T-helper 9 cell (primary cell): ENCODE measurements around the gene RALGDS.
"Not testable (repeated sequence)": the region's sequence is repeated elsewhere in the genome, so short reads cannot be mapped to it uniquely, and the experiment has no call there.

ENCODE experiments used
- DNase-seq: peaks from one replicate; pipeline ENCODE4 v3.0.0-alpha.2; 2020

The RALGDS gene

GRCh38 chr9:133104718-133105460 is 16.2 kb downstream of the RALGDS start:
- no peak for DNase-seq

DNA sequence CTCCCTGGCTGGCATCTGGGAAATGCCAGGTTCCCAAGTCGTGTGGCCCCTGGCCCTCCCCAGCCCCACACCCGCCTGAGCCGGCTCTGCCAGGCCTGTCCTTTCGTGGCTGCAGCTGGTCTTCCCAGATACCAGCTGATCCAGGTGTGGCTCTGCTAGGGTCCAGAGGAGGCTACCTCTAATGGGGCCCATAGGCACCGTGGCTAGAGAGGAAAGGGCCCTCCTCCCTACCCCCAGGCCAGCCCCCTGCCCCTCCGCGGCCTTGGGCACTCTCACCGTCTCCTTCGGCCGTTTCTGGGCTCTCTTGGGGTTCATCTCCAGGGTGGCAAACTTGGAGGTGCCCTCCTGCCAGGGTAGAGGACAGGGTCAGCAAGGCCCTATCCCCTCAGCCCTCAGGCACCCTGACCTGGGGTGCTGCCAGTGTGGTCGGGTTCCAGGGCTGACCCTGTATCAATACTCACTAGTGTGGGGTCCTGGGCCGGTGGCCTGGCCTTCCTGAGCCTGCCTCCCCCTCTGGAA is 17.0 kb downstream of the RALGDS start:
- DNase-seq, result no peak

DNA sequence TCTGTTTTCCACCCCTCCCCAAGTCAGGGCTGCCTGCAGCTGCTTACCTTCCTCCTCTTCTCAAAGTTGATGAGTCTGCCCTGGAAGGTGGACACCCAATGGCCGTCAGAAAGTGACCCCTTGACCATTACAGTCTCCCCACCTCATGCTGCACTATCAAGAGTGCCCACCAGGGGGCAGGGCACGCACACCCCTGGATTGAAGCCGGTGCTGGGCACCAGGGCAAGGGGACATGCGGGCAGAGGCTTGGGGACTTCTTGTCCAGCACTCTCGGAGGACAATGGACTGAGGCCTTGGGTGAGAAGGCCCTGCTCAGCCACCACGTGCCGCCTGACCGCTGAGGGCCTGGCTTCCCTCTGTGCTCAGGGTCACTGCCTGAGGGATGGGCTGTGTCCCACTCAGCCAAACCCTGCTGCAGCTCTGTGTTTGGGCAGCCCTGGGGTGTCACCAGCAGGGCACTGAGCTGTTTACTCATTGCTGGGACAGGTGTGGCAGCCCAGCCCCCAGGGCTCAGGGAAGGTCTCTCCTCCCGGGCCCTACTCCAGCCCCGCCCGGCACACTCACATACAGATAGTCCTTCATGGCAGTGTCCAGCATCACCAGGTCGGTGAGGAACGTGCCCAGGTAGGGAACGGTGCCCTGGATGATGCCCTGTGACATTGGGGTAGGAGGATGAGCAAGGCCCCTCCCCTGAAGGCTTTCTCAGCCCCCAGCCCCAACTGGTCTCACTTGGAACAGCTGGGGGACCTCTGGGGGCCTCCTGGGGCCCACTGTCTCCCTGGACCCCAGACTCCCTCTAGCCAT is 17.7 kb downstream of the RALGDS start:
- peak; percentile 55 for DNase-seq

GRCh38 chr9:133102190-133103021 is 18.6 kb downstream of the RALGDS start:
- no peak for DNase-seq

DNA sequence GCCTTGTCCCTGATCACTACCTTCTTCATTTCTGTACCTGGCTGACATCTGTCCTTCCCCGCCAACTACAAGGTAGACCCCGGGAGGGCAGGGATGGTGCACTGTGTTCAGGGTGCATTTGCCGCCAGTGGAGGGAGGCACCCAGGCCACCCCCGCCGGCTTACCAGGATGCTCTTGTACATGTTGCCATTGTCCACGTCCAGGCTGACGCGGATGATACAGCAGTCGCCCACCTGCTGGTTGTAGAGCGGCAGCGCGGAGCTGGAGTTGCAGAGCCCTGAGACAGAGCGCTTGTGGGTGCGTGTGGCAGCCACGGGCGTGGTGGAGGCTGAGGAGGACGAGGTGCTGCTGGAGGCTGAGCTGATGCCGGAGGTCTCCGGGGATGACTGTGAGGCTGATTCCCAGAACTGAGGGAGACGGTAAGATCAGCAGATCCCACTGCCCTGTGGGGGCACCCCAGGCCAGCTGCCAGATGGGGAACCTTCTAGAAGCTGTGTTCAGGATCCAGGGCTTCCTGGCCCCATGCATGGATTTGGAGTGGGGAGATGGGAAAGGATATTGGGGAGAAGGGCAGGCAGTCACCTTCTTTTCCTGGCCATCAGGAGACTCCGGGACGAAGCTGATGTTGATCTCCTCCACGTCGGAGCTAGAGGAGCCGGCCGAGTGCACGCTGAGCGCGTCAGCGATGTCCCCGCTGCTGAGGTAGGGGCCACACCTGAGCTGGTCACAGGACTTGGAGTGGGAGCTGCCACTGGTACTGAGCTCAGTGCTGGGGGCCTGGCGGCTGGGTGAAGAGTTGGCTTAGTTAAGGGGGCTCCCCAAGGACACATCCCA is 19.5 kb downstream of the RALGDS start:
- DNase-seq, result no peak

DNA sequence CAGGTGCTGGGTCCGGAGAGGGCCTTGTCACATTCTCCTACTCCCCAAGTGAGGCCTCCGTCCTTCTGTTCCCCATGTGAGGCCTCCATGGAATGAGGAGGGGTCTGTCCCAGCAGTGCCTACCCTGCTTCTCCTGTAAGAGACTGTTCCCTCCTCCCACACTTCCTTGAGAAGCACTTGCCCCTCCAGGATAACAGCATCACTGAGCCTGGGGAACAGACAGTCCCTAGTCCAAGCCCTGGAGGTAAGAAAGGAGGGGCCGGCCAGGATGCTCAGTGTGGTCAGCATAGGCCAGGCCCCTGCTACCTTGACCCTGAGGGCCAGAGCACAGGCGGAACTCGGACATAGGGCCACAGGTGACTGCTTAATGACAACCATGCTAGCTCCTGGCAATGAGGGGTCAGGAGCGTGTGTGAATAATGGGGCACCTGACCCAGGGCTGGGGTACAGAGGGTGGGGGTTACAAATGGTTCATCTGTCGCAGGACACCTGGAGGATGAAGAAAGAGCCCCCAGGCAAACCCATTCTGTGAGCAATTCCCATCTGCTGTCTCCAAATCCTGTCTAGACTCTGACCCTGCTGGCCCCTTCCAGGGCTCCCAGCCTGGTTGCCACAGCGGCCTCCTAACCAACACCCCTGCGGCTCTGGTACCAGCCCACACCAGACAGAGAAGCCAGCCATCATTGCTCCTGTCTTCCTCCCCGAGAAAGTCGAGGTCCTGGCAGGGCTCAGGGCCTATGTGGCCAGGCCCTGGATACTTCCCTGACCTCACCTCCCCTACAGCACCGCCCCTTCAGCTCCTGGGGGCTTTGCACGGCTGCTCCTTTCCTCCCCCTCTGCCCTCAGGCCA is 20.3 kb downstream of the RALGDS start:
- DNase-seq, result no peak

- no peak for DNase-seq
Observed at GRCh38 chr9:133099726-133100505, 21.1 kb downstream of the RALGDS start.

DNA sequence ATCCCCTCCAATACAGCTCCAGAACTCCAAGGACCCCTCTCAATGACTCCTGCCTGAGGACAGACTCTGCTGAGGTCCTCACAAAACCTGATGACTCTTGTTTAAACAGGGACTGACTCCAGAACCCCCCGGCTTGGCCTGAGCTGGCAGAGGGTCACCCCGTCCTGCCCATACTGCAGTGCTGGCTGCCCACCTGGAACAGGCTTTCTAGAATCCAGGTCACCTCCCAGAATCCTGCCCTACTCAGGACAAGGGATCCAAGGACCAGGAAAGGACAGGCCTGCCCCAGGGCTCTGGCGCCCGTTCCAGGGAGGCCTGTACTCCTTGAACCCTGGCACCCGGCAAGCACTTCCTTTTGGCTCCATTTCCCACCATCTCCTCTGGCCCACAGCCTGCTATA is 22.2 kb downstream of the RALGDS start:
- no peak for DNase-seq

DNA sequence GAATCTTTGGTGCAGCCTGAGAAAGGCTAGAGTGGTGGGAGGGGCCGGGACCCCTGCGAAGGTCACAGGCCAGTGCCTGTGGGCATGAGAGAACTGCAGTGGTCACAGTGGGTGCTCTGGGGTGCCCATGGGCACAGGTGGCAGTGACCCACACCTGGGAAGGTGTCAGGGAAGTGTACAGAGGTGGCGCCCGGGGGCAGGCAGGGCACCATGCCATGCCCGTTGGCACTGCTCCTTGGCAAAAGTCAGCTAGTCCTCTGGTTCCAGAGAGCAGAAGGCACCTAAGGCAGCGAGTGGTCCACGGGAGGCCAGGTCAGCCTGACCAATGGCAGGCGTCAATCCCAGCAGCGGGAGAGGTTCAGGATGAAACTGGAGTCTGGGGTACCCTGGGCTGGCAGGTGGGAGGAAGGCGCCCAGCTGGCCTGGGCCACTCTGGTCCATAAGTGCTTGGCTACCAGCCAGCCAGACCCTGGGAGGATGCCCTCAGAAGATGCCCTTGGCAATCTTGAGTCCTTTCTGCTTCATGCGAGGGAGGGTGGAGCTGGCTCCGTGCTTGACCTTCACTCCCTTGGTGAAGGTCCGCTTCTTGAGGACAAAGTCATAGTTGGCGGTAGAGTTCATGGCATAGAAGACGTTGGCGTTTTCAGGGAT is 22.8 kb downstream of the RALGDS start:
- no peak for DNase-seq

- DNase-seq, result no peak
Observed at GRCh38 chr9:133094842-133095393, 26.1 kb downstream of the RALGDS start.

- DNase-seq, result not testable (repeated sequence)
Observed at GRCh38 chr9:133094351-133094750, 26.7 kb downstream of the RALGDS start.

DNA sequence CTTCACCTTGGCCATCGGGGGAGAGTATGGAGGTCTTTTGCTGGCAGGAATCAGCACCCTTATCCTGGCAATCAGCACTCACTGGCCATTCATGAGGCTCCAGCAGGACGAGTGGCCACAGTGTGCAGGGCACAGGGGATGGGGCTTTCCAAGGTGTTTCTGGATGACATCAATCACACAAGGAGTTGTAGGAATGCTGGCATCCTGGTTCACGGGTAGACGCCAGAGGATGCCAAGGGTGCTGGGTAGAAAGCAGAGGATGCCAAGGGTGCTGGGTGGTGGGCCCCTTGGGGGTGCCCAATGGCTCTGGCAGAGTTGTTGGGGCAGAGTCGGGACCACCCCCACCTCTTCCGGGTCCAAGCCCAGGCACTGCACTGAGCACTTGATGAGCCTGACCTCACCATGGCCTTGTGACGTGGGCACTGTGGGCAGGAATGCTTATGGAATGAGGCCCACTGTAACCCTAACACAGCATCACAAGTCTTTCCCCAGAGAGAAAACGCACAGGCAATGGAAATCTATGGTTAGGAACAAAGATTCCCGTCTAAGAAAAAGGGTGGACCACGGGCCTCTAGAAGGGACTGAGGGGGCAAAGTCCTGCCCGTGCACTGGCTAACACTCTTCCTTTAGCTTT is 30.2 kb downstream of the RALGDS start:
- no peak for DNase-seq

- DNase-seq, result no peak
Observed at GRCh38 chr9:133090187-133090586, 30.9 kb downstream of the RALGDS start.

DNA sequence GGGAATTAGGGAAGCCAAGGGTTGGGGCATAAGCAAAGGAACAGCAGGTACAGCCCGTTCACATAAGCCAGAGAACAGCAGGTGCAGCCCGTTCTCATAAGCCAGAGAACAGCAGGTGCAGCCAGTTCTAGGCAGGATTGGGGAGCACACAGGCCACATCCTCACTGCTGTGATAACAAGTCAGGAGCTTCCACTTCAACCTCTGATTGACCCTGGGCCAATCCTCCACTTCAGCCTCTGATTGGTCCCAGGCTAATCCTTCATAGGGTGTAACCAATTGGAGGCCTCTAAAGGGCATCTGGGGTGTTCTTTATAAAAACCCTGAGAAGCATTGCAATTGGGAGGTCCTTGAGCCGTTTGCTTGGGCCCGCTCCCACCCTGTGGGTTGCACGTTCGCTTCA is 31.8 kb downstream of the RALGDS start:
- DNase-seq, result no peak

GRCh38 chr9:133088756-133089155 is 32.3 kb downstream of the RALGDS start:
- DNase-seq, result no peak

- no peak for DNase-seq
Observed at GRCh38 chr9:133088146-133088750, 32.8 kb downstream of the RALGDS start.

- no peak for DNase-seq
Observed at GRCh38 chr9:133087429-133088145, 33.5 kb downstream of the RALGDS start.

GRCh38 chr9:133086894-133087293 is 34.1 kb downstream of the RALGDS start:
- DNase-seq, result no peak
